GM23338 (cell line): ENCODE measurements around the gene GDA. TPM values are rescaled to one million over a fixed set of nuclear protein-coding genes. Genes with fewer than 3 reads are reported as not detected.

Source experiments
- ATAC-seq: fragments of 200-7000 bp; cut with Tn5 transposase; 3 replicates; pipeline ENCODE4 v1.9.1; 2020
- DNase-seq: peaks from one replicate; pipeline ENCODE4 v3.0.0-alpha.2; 2015; ENCODE audit warnings: low spot score
- H2AFZ ChIP-seq: fragments of 200-600 bp; sonication (generic); 2 replicates; pipeline ENCODE4 v1.8.0; 2016; ENCODE audit warnings: antibody characterized with exemption, mild to moderate bottlenecking, moderate library complexity
- H3F3A ChIP-seq: fragments of 200-600 bp; sonication (generic); replicated peaks from 2 replicates; pipeline ENCODE4 v1.8.0; 2017; ENCODE audit warnings: antibody characterized with exemption, mixed run types, low read depth
- H3K27ac ChIP-seq: fragments of 200-600 bp; sonication (generic); 2 replicates; pipeline ENCODE4 v1.6.1; 2016; ENCODE audit warnings: low read depth
- H3K27me3 ChIP-seq: fragments of 200-600 bp; sonication (generic); 2 replicates; pipeline ENCODE4 v1.8.0; 2016; ENCODE audit warnings: mild to moderate bottlenecking, mixed run types, moderate library complexity; ENCODE audit not compliant: insufficient read depth
- H3K36me3 ChIP-seq: fragments of 200-600 bp; sonication (generic); 2 replicates; pipeline ENCODE4 v1.8.0; 2016; ENCODE audit warnings: mild to moderate bottlenecking; ENCODE audit not compliant: insufficient read depth
- H3K4me1 ChIP-seq: fragments of 200-600 bp; sonication (generic); 2 replicates; pipeline ENCODE4 v1.8.0; 2016; ENCODE audit warnings: mild to moderate bottlenecking, moderate library complexity; ENCODE audit not compliant: insufficient read depth
- H3K4me2 ChIP-seq: fragments of 200-600 bp; sonication (generic); 2 replicates; pipeline ENCODE4 v1.7.1; 2017; ENCODE audit warnings: mixed run types
- H3K4me3 ChIP-seq: fragments of 200-600 bp; sonication (generic); 2 replicates; pipeline ENCODE4 v1.6.1; 2016; ENCODE audit warnings: mixed run types
- H3K79me2 ChIP-seq: fragments of 200-600 bp; sonication (generic); replicated peaks from 2 replicates; pipeline ENCODE4 v1.8.0; 2017; ENCODE audit warnings: mild to moderate bottlenecking; ENCODE audit not compliant: insufficient read depth
- H3K9me2 ChIP-seq: fragments of 200-600 bp; sonication (generic); 2 replicates; pipeline ENCODE4 v1.8.0; 2017; ENCODE audit not compliant: insufficient read depth
- H4K20me1 ChIP-seq: fragments of 200-600 bp; sonication (generic); replicated peaks from 2 replicates; pipeline ENCODE4 v1.8.0; 2017; ENCODE audit warnings: mild to moderate bottlenecking; ENCODE audit not compliant: insufficient read depth
- H3K27ac Mint-ChIP-seq: 2 replicates; pipeline ENCODE4 v1.8.0; 2020; ENCODE audit warnings: inconsistent platforms, mild to moderate bottlenecking, moderate library complexity, mixed read lengths
- H3K27me3 Mint-ChIP-seq: 3 replicates; pipeline ENCODE4 v1.8.0; 2022; ENCODE audit warnings: low read depth, mild to moderate bottlenecking, moderate library complexity, mixed read lengths, inconsistent platforms; ENCODE audit not compliant: insufficient read depth, poor library complexity
- H3K36me3 Mint-ChIP-seq: 3 replicates; pipeline ENCODE4 v1.8.0; 2021; ENCODE audit warnings: low read depth, mild to moderate bottlenecking, inconsistent platforms, moderate library complexity, mixed read lengths
- H3K4me1 Mint-ChIP-seq: 3 replicates; pipeline ENCODE4 v1.8.0; 2020; ENCODE audit warnings: mild to moderate bottlenecking, inconsistent platforms, mixed read lengths
- H3K4me3 Mint-ChIP-seq: 3 replicates; pipeline ENCODE4 v1.8.0; 2021; ENCODE audit warnings: moderate library complexity, mild to moderate bottlenecking, inconsistent platforms, mixed read lengths
- H3K9me3 Mint-ChIP-seq: 3 replicates; pipeline ENCODE4 v1.8.0; 2020; ENCODE audit warnings: moderate library complexity, mild to moderate bottlenecking, inconsistent platforms, mixed read lengths
- EZH2 ChIP-seq: fragments of 200-600 bp; sonication (generic); IDR thresholded peaks from one replicate; pipeline ENCODE4 v1.8.0; 2017; ENCODE audit warnings: antibody characterized with exemption, mild to moderate bottlenecking, low read depth; ENCODE audit not compliant: unreplicated experiment
- EZH2phosphoT487 ChIP-seq: fragments of 200-600 bp; sonication (generic); IDR thresholded peaks from one replicate; pipeline ENCODE4 v1.8.1; 2018; ENCODE audit warnings: antibody characterized with exemption; ENCODE audit not compliant: unreplicated experiment
- JUNB ChIP-seq: IDR thresholded peaks from one replicate; pipeline ENCODE4 v1.6.1; 2016; ENCODE audit warnings: antibody characterized with exemption; ENCODE audit not compliant: unreplicated experiment
- NANOG ChIP-seq: IDR thresholded peaks from 2 replicates; pipeline ENCODE4 v1.6.1; 2016; ENCODE audit warnings: antibody characterized with exemption, borderline replicate concordance
- POLR2AphosphoS5 ChIP-seq: IDR thresholded peaks from 2 replicates; pipeline ENCODE4 v1.6.1; 2016; ENCODE audit warnings: antibody characterized with exemption, low read depth
- STAT1 ChIP-seq: IDR thresholded peaks from one replicate; pipeline ENCODE4 v1.6.1; 2016; ENCODE audit warnings: antibody characterized with exemption; ENCODE audit not compliant: unreplicated experiment
- ZNF114 ChIP-seq: fragments of 250-450 bp; sonication (Bioruptor Pico); IDR thresholded peaks from 2 replicates; pipeline ENCODE4 v1.5.0; 2020; ENCODE audit warnings: mild to moderate bottlenecking, moderate library complexity
- ZNF331 ChIP-seq: fragments of 250-450 bp; sonication (Bioruptor Pico); IDR thresholded peaks from 2 replicates; pipeline ENCODE4 v1.5.0; 2020; ENCODE audit warnings: low read depth, mild to moderate bottlenecking, moderate library complexity
- polyA plus RNA-seq: library from polyadenylated mRNA; unstranded; fragments of >200 nt; fragmentation: Nextera tagmentation; extraction: Ambion mirVana; gene quantifications from 2 replicates; pipeline ENCODE4 v1.2.1, GENCODE V29; 2016
- total RNA-seq: library from RNA; depleted of rRNA; stranded (reverse); fragments of >200 nt; shearing (Covaris generic); gene quantifications from 2 replicates; pipeline ENCODE4 v1.2.3, GENCODE V29; 2014
- TF ChIP-seq, protein P1 (sequence below): IDR thresholded peaks from one replicate; pipeline ENCODE4 v1.6.1; 2018; ENCODE audit warnings: antibody characterized with exemption; ENCODE audit not compliant: unreplicated experiment
- TF ChIP-seq, protein P2 (sequence below): fragments of 250-450 bp; sonication (Bioruptor Pico); IDR thresholded peaks from 2 replicates; pipeline ENCODE4 v1.5.0; 2020; ENCODE audit warnings: mild to moderate bottlenecking, moderate library complexity
- TF ChIP-seq, protein P3 (sequence below), 2 experiments: fragments of 200-600 bp in 1 of 2; sonication (generic) in 1 of 2; conservative IDR thresholded peaks; 2 replicates each; pipeline versions ENCODE4 v1.5.1 to v1.6.1; 2016 to 2017; ENCODE audit warnings: antibody characterized with exemption in 2 of 2, low read depth in 2 of 2, mild to moderate bottlenecking in 2 of 2, moderate library complexity in 1 of 2
- TF ChIP-seq, protein P4 (sequence below): IDR thresholded peaks from 2 replicates; pipeline ENCODE4 v1.6.1; 2016; ENCODE audit warnings: antibody characterized with exemption

GDA gene
- total and polyA plus RNA-seq, 2 experiments from 2014 or later = 4.0 to 5.8 TPM

DNA sequence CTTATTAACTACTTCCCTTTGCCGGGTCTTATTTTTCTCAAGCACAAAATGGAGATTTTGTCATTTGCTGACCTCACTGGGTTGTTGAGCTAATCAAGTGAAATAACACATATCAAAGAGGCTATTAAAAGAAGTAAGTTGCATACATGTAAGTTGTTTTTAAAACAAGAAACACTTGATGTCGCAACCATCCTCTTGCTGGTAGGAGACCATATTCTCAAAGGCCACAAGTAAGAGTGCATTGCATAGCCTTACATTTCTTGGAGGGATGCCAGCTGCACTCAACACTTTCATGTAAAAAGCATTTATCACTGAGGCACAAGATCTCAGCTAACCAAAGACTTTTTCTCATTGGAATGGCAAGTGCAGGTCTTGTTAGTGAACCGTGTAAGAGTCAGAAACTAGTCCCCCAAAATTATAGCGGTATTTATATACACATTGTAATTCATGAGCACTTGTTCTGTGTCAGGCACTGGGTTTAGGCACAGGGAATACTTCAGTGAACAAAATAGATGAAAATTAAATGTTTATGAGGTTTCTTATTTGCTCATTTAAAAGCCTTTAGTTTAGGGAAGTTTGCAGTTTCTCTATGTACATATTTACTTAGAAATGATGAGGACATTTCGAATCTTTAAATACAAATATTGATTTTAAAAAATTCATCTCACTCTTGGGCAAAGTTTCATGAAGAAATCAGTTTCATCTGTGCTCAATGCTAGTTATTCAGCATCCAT, 143.8 kb downstream of the GDA start (continued):
- no peak for TF ChIP-seq EZH2

DNA sequence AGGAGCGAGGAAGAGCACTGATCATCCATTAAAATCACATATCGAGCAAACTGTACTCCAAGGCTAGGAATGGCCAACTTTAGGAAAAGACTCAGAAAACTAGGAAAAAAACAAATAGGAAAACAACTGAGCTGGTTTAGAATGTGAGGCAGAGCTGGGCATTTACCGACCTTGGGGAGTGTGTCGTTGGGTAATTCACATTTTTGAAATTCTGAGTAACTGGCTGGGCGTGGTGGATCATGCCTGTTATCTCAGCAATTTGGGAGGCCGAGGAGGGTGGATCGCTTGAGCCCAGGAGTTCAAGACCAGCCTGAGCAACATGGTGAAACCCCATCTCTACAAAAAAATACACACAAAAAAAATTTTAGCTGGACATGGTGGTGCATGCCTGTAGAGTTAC, 145.7 kb downstream of the GDA start:
- H3K27ac Mint-ChIP-seq = no peak overlapping the region
- no peaks in the 10 kb centered on the region for H4K20me1 ChIP-seq
- peak overlapping the region; percentile 3 for H2AFZ ChIP-seq
- peaks cover 9% of the 10 kb centered on the region; the same call in 2 of the 3 replicates for H3K36me3 Mint-ChIP-seq
- no peaks in the 10 kb centered on the region for H3K79me2 ChIP-seq
- H3K36me3 ChIP-seq = no peaks in the 10 kb centered on the region
- H3K4me3 Mint-ChIP-seq = no peak overlapping the region
- ATAC-seq (no peak), DNase-seq (no peak)
- no peaks in the 10 kb centered on the region for H3K4me1 ChIP-seq
- H3K4me2 ChIP-seq = no peak overlapping the region
- H3K27me3 Mint-ChIP-seq = no peaks in the 10 kb centered on the region
- no peaks in the 10 kb centered on the region for H3K27me3 ChIP-seq
- no peaks in the 10 kb centered on the region for H3K4me1 Mint-ChIP-seq
- H3F3A ChIP-seq = no peaks in the 10 kb centered on the region
- no peak overlapping the region for H3K4me3 ChIP-seq
- H3K9me3 Mint-ChIP-seq = peaks cover 15% of the 10 kb centered on the region
- no peak overlapping the region for H3K27ac ChIP-seq
- peaks cover 10% of the 10 kb centered on the region; the same call in 1 of the 2 replicates for H3K9me2 ChIP-seq
- no peak for TF ChIP-seq POLR2AphosphoS5
- no peak for TF ChIP-seq ZNF331
- no peak for TF ChIP-seq EZH2phosphoT487
- TF ChIP-seq NANOG = no peak
- TF ChIP-seq, protein P1, sequence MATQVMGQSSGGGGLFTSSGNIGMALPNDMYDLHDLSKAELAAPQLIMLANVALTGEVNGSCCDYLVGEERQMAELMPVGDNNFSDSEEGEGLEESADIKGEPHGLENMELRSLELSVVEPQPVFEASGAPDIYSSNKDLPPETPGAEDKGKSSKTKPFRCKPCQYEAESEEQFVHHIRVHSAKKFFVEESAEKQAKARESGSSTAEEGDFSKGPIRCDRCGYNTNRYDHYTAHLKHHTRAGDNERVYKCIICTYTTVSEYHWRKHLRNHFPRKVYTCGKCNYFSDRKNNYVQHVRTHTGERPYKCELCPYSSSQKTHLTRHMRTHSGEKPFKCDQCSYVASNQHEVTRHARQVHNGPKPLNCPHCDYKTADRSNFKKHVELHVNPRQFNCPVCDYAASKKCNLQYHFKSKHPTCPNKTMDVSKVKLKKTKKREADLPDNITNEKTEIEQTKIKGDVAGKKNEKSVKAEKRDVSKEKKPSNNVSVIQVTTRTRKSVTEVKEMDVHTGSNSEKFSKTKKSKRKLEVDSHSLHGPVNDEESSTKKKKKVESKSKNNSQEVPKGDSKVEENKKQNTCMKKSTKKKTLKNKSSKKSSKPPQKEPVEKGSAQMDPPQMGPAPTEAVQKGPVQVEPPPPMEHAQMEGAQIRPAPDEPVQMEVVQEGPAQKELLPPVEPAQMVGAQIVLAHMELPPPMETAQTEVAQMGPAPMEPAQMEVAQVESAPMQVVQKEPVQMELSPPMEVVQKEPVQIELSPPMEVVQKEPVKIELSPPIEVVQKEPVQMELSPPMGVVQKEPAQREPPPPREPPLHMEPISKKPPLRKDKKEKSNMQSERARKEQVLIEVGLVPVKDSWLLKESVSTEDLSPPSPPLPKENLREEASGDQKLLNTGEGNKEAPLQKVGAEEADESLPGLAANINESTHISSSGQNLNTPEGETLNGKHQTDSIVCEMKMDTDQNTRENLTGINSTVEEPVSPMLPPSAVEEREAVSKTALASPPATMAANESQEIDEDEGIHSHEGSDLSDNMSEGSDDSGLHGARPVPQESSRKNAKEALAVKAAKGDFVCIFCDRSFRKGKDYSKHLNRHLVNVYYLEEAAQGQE = no peak
- no peak for TF ChIP-seq ZNF114 (CRISPR knock-in tag)
- no peak for TF ChIP-seq STAT1
- TF ChIP-seq, protein P2, sequence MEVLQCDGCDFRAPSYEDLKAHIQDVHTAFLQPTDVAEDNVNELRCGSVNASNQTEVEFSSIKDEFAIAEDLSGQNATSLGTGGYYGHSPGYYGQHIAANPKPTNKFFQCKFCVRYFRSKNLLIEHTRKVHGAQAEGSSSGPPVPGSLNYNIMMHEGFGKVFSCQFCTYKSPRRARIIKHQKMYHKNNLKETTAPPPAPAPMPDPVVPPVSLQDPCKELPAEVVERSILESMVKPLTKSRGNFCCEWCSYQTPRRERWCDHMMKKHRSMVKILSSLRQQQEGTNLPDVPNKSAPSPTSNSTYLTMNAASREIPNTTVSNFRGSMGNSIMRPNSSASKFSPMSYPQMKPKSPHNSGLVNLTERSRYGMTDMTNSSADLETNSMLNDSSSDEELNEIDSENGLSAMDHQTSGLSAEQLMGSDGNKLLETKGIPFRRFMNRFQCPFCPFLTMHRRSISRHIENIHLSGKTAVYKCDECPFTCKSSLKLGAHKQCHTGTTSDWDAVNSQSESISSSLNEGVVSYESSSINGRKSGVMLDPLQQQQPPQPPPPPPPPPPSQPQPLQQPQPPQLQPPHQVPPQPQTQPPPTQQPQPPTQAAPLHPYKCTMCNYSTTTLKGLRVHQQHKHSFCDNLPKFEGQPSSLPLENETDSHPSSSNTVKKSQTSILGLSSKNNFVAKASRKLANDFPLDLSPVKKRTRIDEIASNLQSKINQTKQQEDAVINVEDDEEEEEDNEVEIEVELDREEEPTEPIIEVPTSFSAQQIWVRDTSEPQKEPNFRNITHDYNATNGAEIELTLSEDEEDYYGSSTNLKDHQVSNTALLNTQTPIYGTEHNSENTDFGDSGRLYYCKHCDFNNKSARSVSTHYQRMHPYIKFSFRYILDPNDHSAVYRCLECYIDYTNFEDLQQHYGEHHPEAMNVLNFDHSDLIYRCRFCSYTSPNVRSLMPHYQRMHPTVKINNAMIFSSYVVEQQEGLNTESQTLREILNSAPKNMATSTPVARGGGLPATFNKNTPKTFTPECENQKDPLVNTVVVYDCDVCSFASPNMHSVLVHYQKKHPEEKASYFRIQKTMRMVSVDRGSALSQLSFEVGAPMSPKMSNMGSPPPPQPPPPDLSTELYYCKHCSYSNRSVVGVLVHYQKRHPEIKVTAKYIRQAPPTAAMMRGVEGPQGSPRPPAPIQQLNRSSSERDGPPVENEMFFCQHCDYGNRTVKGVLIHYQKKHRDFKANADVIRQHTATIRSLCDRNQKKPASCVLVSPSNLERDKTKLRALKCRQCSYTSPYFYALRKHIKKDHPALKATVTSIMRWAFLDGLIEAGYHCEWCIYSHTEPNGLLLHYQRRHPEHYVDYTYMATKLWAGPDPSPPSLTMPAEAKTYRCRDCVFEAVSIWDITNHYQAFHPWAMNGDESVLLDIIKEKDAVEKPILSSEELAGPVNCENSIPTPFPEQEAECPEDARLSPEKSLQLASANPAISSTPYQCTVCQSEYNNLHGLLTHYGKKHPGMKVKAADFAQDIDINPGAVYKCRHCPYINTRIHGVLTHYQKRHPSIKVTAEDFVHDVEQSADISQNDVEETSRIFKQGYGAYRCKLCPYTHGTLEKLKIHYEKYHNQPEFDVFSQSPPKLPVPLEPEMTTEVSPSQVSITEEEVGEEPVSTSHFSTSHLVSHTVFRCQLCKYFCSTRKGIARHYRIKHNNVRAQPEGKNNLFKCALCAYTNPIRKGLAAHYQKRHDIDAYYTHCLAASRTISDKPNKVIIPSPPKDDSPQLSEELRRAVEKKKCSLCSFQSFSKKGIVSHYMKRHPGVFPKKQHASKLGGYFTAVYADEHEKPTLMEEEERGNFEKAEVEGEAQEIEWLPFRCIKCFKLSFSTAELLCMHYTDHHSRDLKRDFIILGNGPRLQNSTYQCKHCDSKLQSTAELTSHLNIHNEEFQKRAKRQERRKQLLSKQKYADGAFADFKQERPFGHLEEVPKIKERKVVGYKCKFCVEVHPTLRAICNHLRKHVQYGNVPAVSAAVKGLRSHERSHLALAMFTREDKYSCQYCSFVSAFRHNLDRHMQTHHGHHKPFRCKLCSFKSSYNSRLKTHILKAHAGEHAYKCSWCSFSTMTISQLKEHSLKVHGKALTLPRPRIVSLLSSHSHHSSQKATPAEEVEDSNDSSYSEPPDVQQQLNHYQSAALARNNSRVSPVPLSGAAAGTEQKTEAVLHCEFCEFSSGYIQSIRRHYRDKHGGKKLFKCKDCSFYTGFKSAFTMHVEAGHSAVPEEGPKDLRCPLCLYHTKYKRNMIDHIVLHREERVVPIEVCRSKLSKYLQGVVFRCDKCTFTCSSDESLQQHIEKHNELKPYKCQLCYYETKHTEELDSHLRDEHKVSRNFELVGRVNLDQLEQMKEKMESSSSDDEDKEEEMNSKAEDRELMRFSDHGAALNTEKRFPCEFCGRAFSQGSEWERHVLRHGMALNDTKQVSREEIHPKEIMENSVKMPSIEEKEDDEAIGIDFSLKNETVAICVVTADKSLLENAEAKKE (CRISPR knock-in tag) = no peak
- TF ChIP-seq, protein P3, sequence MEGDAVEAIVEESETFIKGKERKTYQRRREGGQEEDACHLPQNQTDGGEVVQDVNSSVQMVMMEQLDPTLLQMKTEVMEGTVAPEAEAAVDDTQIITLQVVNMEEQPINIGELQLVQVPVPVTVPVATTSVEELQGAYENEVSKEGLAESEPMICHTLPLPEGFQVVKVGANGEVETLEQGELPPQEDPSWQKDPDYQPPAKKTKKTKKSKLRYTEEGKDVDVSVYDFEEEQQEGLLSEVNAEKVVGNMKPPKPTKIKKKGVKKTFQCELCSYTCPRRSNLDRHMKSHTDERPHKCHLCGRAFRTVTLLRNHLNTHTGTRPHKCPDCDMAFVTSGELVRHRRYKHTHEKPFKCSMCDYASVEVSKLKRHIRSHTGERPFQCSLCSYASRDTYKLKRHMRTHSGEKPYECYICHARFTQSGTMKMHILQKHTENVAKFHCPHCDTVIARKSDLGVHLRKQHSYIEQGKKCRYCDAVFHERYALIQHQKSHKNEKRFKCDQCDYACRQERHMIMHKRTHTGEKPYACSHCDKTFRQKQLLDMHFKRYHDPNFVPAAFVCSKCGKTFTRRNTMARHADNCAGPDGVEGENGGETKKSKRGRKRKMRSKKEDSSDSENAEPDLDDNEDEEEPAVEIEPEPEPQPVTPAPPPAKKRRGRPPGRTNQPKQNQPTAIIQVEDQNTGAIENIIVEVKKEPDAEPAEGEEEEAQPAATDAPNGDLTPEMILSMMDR (conservative IDR thresholded peaks at IDR 0.05; ENCODE audit: low read depth in 2 of 2) = no peak
- TF ChIP-seq JUNB = no peak
- TF ChIP-seq EZH2 = no peak
- TF ChIP-seq, protein P4, sequence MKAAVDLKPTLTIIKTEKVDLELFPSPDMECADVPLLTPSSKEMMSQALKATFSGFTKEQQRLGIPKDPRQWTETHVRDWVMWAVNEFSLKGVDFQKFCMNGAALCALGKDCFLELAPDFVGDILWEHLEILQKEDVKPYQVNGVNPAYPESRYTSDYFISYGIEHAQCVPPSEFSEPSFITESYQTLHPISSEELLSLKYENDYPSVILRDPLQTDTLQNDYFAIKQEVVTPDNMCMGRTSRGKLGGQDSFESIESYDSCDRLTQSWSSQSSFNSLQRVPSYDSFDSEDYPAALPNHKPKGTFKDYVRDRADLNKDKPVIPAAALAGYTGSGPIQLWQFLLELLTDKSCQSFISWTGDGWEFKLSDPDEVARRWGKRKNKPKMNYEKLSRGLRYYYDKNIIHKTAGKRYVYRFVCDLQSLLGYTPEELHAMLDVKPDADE = no peak
